ENCODE measurements around the gene C1QA.

GRCh38 chr1:22661880-22662279, 25.5 kb downstream of the C1QA start:
- TF ChIP-seq CTCF (optimal IDR thresholded peaks at IDR 0.05 in 1 of 3, IDR thresholded peaks at IDR 0.05 in 1 of 3, conservative IDR thresholded peaks at IDR 0.05 in 1 of 3; ENCODE audit: extremely low read depth in 1 of 3, insufficient read depth in 2 of 3, low read length in 3 of 3) = no peak
- no peak for TF ChIP-seq EZH2 (IDR thresholded peaks at IDR 0.05; ENCODE audit: low read length)

All from keratinocyte (primary cell).